Keratinocyte (primary cell): ENCODE results near the gene CCDC149.

ENCODE experiments used
- CTCF ChIP-seq, 3 experiments: IDR thresholded peaks in 1 of 3; conservative IDR thresholded peaks in 1 of 3; optimal IDR thresholded peaks in 1 of 3; 2 replicates in 2 of 3; 3 replicates in 1 of 3; pipeline versions ENCODE3 to v1.5.1; 2011; ENCODE audit warnings: low read length in 3 of 3, mild to moderate bottlenecking in 3 of 3, moderate library complexity in 2 of 3, control low read depth in 1 of 3, inconsistent platforms in 1 of 3; ENCODE audit not compliant: insufficient read depth in 2 of 3; ENCODE audit errors: extremely low read depth in 1 of 3
- EZH2 ChIP-seq: IDR thresholded peaks from one replicate; pipeline ENCODE4 v1.6.1; 2012; ENCODE audit warnings: inconsistent platforms, mild to moderate bottlenecking, low read length, moderate library complexity

GRCh38 chr4:24780936-24781495, 131.8 kb downstream of the CCDC149 start:
- TF ChIP-seq CTCF (optimal IDR thresholded peaks at IDR 0.05 in 1 of 3, IDR thresholded peaks at IDR 0.05 in 1 of 3, conservative IDR thresholded peaks at IDR 0.05 in 1 of 3; ENCODE audit: extremely low read depth in 1 of 3, insufficient read depth in 2 of 3, low read length in 3 of 3): no peak
- TF ChIP-seq EZH2: no peak
